Measurements from ENCODE around the gene ZNF219.

ZNF219 gene

GRCh38 chr14:21098076-21098891 lies at the start of gene ZNF219:
Gene ZNF219, minus strand, starts transcription at chr14:21098655. Its CDS starts 5,064 bp downstream, at chr14:21093591.
- DNase-seq (ENCODE audit: low spot score) = peak; percentile 53

- no peak for DNase-seq (ENCODE audit: low spot score)
These were observed 47.0 kb upstream of the ZNF219 start for GRCh38 chr14:21145437-21145836.

- no peak for DNase-seq (ENCODE audit: low spot score)
These were observed 43.9 kb upstream of the ZNF219 start for GRCh38 chr14:21142357-21142756.

DNA sequence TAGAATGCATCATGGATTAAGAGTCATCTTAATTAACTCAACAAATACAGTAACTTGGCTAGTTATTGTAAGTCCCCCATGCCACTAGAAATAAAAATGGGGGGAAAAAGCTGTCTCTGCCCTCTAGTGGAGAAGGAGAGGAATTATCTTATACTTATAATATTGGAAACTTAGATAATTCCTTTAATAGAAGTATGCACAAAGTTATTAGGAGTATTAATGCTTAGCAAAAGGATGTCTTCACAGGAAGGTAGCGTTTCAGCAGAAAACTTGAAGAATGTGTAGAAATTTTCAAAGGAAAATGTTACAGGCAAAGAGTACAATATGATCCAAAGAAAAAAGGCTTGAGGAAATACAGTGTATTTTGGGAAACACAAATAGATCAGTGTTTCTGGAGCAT lies 37.6 kb upstream of the ZNF219 start:
- peak; percentile 0 for DNase-seq (ENCODE audit: low spot score)

DNA sequence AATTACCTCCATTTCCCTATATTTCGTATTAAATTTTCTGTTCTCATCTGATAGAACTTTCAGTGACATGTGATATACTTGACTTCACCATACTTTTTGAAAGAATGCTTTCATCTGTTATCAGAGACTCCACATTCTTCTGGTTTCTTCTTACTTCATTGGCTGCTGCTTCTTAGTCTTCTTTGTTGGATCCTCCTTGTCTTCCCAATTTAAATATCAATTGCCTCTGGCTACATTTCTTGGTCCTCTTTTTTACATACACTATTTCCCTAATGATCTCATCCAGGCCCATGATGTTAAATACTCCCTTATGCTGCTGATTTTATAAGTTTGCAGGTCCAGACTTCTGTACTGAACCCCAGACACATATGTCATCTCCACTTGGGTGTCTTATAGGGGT lies 35.4 kb upstream of the ZNF219 start:
- no peak for DNase-seq (ENCODE audit: low spot score)

GRCh38 chr14:21123429-21123828 lies 25.0 kb upstream of the ZNF219 start:
- no peak for DNase-seq (ENCODE audit: low spot score)

DNA sequence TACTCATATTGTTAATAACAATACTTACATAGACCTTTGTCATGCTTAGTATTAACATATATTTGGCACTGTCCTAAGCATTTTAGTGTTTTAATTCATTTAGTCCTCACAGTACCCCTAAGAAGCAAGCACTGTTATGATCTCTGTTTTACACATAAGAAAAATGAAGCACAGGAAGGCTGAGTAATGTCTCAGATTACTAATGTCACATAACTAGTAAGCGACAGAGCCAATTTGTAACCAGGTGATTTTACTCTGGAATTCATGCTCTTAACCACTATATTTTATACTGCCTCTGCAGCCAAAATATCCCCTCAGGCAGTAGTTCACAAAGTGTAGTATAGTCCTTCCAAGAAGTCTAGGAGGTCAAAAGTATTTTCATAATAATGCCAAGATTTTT lies 22.7 kb upstream of the ZNF219 start:
- DNase-seq (ENCODE audit: low spot score) = no peak

- DNase-seq (ENCODE audit: low spot score) = no peak
These were observed 22.2 kb upstream of the ZNF219 start for GRCh38 chr14:21120686-21121085.

- no peak for DNase-seq (ENCODE audit: low spot score)
These were observed 20.5 kb upstream of the ZNF219 start for GRCh38 chr14:21118933-21119332.

DNA sequence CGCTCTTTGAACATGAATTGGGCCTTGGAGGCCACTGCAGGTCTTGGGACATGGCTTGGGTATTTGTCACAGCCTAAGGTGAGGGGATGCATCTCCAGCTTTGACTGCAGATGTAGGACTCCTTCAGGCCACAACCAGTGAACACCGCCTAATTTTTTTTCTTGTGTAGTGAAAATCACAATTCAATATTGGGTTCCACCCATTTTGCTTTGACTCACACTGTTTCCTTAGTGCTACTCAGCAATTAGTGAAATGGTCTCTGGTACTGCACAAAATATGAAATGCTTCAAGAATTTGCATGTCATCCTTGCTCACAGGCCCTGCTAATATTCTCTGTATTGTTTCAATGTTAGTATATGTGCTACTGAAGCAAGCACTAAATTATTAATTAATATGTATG lies 14.9 kb upstream of the ZNF219 start:
- no peak for DNase-seq (ENCODE audit: low spot score)

- no peak for DNase-seq (ENCODE audit: low spot score)
These were observed 13.8 kb upstream of the ZNF219 start for GRCh38 chr14:21112255-21112654.

DNA sequence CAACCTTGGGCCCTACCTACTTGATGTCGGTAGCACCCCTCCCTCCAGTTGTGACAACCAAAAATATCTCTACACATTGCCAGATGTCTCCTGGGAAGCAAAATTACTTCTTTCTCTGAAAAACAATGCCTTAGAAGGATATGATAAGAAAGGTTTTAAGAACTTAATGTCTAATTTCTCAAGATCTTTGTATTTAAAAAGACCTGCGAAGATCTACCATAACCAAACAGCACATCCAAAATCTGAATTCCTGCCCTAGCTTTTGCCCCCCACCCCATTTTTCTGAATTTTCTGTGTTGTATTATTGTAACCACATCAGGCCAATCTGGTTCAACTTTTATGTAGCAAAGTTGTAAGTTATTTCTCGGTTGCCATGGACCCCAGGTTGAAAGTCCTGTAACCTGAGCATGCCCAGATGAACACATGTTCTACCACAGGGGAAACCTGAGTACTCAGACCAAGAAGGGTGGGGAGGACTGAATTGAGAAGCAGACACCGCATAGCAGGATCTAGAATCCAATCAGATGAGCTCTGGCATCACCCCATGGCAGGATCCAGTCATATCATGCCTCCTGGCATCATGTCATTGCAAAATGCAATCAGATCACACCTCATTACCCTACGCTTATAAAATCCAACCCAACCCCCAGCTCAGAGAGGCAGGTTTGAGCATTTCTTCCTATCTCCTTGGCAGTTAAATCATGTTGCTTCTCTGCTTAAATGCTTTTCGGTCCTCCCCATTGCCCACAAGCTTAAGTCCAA lies 11.1 kb upstream of the ZNF219 start:
- DNase-seq (ENCODE audit: low spot score) = no peak

DNA sequence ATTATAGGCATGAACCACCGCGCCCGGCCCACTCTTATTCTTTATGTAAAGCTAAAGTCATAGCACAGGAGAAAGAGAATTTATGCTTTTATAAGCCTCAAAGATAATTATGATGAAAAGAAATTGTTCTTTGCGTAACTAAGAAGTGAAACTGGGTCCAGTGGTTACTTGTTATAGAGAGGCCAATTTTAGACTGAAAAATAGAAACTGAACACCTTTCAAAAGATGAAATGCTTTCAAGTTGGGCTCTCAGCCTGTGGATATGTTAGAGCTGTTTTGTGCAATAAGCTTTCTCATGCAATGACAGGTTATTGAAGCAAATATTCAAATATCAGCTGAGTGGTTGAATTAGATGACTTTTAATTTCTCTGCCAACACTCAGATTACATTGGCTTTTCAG lies 10.3 kb upstream of the ZNF219 start:
- no peak for DNase-seq (ENCODE audit: low spot score)

DNA sequence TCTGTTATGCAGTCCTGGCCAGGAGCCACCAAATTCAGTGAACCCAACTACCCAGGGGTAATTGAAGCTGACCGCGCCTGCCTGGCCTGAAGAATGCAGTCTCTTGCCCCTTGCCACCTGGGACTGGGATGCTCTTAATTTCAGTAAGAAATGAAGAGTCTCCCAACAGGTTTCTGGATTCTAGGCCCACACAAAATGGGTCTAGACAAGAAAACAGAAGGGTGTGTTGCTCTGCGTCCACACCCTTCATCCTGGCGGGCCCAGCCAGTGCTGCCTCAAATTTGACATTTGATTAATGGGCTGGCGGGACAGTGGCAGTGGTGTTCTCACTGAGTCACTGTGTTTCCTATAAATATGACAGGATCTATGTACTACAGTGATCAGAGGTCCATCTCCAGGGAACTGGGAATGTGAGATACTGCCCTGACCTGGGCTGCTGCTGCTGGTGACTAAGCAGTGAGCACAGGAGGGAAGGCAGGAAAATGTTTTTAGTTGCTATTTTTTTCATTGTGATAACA lies 8.9 kb upstream of the ZNF219 start:
- no peak for DNase-seq (ENCODE audit: low spot score)

- peak; percentile 79 for DNase-seq (ENCODE audit: low spot score)
These were observed 8.2 kb upstream of the ZNF219 start for GRCh38 chr14:21106498-21107282.

DNA sequence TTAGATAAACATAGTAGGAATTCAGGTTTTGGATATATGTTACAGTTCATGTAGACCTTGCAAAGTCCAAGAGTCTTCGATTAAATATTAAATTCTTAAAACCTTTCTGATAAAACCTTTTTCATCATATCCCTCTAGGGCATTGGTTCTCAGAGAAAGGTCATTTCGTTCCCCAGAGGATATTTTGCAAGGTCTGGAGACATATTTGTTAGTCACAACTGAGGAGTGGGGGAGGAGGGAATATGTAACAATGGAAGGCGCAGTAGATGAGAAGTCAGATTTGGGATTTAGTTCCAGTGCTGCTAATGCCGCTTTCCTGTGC lies 7.7 kb upstream of the ZNF219 start:
- DNase-seq (ENCODE audit: low spot score) = no peak

GRCh38 chr14:21105095-21105494 lies 6.6 kb upstream of the ZNF219 start:
- DNase-seq (ENCODE audit: low spot score) = no peak

GRCh38 chr14:21104448-21105060 lies 6.1 kb upstream of the ZNF219 start:
- peak; percentile 88 for DNase-seq (ENCODE audit: low spot score)

- DNase-seq (ENCODE audit: low spot score) = peak; percentile 98
These were observed 5.4 kb upstream of the ZNF219 start for GRCh38 chr14:21103710-21104447.

GRCh38 chr14:21103411-21103709 lies 4.9 kb upstream of the ZNF219 start:
- DNase-seq (ENCODE audit: low spot score) = no peak

Data from globus pallidus (tissue), 1 donor.